NCI-H345 (cell line): ENCODE data around the gene PKN1.
"Not testable (repeated sequence)": the region's sequence is repeated elsewhere in the genome, so short reads cannot be mapped to it uniquely, and the experiment has no call there.

Experiments
- DNase-seq: peaks from one replicate; lab custom pipeline; 2025; lab: John Stamatoyannopoulos, UW

PKN1 gene

DNA sequence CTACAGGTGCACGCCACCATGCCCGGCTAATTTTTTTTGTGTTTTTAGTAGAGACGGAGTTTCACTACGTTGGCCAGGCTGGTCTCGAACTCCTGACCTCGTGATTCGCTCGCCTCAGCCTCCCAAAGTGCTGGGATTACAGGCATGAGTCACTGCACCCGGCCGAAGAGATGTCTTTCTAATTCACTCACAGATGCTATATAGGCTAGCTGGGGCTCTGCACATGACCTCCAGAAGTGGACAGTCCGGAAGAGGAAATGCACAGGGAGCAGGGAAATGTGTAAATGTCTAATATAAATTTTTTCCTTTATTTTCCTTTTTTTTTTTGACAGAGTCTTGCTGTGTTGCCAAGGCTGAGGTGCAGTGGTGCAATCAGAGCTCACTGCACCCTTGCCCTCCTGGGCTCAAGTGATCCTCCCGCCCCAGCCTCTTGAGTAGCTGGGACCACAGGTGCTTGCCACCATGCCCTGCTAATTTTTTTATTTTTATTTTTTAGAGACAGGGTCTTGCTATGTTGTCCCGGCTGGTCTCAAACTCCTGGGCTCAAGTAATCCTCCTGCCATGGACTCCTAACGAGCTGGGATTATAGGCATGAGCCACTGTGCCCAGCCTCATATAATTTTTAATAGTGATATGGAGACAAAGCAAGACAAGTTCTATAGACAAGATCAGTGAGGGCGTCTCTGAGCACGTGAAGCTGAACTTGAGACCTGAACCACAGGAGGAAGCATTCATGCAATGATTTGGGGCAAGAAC is 54.4 kb downstream of the PKN1 start:
- DNase-seq, result no peak

DNA sequence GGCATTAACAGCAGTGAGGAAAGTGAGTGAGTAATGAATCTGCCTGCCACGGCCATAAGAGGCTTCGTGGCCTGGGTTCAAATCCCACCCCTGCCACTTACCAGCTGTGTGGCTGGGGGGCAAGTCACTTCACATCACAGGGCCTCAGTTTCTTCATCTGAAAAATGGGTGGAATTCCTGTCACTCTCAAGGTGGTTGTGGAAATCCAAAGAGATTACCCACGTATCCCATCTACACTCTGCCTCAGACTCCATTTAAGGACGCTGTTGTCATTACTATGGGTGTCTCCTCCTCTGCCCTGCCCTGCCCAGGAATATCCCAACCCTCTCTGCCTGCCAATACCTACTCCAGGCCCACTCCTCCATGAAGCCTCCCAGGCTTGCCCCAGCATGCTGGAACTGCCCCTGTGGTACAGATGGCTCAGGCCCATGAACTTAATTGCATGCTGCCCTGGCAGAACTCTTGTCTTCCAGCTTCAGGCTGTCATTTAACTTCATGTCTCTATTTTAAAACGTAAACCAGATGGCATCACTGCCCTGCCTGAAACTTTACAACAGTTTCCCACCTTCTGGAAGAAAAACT is 59.7 kb downstream of the PKN1 start:
- no peak for DNase-seq

- DNase-seq, result no peak
Observed at GRCh38 chr19:14494411-14494810, 61.3 kb downstream of the PKN1 start.

DNA sequence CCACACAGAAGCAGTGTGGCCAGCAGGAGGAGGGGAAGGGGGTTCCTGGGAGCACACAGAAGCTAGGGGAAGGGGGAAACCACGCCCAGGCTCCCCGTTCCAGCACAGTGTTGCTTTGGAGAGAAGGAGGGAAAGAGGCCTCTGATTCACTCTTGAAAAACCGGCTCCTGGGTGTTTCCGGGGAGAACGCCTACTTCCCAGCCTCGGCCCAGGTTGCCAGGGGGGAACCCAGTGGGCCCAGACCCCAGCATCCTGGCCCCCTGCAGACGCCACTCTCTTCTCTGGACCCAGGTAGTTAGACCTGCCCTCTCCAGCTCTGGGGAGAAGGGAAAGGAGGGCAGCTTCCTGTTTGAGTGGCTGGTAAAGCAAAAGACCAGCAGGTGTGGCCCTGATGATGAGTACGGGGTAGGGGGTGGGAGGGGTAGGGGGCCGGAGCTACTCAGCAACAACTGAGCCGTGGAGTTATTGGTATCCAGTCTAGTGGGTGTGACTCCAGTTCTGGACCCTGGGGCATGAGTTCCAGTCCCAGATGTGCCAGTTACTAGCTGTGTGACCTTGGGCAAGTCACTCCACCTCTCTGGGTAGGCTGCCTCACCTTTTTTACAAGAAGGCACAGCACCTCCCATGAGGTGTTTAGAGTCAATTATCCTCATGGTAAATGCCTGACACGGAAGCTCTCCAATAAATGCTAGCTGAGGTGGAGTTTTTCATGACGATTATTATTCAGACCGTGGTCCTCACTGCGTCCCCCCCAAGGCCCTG is 62.0 kb downstream of the PKN1 start:
- no peak for DNase-seq

DNA sequence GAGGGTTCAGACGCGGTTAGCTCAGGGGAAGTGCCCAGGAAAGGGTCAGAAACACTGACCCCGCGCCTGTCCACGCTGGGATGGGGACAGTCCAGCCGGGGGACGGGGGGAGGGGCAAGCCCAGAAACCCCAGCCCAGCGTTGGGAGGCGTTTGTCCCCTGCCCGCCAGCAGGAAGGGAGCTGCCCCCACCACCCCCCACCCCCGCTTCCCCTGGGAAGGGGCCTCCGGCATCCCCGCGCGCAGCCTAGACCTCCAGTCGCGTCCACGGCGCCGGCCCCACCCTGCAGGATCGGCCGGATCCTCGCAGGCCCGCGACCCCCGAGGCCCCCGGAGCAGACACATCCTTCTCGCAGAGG is 62.5 kb downstream of the PKN1 start:
- no peak for DNase-seq

GRCh38 chr19:14496029-14496833 is 63.1 kb downstream of the PKN1 start, which contains the start of gene GIPC1:
TSS of gene GIPC1 (minus strand) at chr19:14496127. CDS start at chr19:14482976, 13,151 bp downstream.
- peak; percentile 93 for DNase-seq

- no peak for DNase-seq
Observed at GRCh38 chr19:14496834-14497227, 63.7 kb downstream of the PKN1 start.

DNA sequence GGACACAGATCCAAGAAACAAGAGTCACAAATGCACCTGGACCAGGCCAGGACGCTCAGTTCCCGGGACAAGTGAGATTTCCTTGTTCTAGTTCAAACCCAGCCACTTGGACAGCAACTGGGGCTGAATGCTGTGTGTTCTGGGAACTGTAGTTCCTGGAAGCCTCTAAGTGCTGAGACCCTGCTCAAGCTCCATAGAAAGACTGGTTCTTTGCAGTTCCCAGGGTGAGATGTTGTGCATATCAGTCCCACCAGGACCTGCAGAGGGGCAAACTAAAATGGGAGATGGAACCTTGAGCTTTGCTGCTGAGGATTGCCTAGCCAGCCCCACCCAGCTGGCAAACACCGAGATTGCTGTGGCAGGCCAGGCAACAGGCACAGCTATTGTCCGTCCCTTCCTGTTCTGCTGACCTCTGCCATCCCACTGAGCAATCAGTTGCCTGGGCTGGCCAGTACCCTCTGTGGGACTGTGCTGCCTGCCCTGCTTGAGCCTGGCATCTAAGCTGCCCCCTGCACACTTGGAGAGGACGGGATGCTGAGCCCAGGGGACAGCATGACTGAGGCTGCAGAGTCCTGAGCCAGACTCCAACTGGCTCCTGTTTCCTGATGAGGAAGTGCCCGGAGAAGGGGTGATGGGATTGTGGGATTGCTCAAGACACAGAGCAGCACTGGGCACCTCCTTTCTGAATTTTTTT is 64.3 kb downstream of the PKN1 start:
- DNase-seq, result no peak

DNA sequence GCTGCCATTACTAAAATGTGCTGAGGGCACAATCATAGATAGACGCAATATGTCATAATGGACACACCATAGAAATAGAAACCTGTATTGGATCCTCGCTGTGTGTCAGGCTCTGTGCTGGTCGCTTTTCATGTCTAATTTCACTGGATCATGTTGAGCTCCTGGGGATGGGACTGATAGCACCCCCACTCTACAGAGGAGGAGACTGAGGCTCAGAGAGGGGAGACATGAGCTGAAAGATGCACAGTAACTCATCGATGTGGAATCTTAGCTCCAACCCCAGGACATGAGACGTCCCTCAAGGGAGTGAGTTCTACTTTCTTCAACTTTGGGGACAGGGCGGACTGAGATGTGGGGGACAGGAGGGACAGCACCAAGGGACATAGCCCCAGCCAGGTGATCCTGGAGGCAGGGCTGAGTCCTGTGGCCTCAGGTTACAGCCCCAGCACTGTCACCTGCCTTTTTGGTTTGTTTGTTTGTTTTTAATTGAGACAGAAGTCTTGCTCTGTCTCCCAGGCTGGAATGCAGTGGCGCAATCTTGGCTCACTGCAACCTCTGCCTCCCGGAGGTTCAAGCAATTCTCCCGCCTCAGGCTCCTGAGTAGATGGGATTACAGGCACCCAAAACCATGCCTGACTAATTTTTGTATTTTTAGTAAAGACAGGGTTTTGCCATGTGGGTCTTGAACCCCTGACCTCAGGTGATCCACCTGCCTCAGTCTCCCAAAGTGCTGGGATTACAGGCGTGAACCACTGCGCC is 69.4 kb downstream of the PKN1 start:
- no peak for DNase-seq

DNA sequence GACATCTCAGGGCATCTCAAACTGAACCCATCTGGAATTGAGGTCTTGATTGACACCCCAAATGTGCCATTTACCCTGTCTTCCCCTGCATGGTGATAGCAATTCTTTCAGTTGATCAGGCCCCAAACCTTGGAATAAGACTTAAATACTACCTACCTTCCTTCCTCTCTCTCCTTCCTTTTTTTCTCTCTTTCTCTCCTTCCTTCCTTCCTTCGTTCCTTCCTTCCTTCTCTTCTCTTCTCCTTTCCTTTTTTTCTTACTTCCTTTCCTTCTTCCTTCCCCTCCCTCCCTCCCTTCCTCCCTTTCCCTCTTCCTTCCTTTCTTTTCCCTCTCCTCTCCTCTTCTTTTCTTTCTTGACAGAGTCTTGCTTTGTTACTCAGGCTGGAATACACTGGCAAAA is 70.2 kb downstream of the PKN1 start:
- DNase-seq, result no peak

DNA sequence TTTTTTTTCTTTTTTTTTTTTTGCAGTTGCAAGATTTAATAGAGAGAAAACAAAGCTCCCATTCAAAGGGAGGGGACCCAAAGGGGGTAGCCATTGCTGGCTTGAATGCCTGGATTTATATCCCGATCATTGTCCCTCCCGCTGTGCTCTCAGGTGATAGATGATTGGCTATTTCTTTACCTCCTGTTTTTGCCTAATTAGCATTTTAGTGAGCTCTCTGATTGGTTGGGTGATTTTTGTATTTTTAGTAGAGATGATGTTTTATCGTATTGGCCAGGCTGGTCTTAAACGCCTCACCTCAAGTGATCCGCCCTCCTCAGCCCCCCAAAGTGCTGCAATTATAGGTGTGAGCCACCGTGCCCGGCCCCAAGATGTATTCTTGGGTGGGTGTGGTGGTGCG is 71.5 kb downstream of the PKN1 start:
- DNase-seq, result not testable (repeated sequence)

DNA sequence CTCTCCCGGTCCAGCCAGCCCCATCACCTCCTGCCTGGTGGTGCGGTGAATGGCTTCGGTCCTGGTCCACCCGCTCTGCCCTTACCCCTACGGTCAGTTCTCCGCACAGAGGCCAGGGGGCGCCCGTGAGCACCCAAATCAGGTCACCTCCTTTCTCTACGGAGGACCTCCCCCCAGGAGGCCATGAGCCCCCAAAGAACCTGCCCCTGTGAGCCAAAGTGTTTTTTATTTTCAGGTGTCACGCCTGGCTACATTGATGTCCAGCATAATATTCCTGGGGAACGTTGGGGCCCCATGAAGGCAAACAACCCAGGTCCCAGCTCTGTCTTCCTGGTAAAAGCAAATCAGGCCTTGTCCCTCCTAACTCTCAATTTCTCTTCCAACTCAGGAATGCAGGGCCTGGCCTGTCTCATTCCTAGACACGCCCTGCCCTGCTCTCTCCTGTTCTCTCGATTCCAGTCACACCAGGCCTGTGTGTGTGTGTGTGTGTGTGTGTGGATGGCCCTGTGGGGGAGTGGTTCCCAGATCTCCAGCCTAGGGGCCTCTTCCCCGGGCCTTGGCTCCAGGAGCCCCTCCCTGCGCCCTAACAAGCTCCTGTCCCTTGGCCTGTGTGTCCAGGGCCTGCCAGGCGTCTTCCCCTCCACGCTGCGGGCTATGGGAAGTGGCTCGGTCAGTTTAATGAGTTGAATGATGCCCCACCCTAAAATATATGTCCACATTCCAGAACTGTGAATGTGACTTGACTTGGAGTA is 72.6 kb downstream of the PKN1 start:
- peak; percentile 26 for DNase-seq

DNA sequence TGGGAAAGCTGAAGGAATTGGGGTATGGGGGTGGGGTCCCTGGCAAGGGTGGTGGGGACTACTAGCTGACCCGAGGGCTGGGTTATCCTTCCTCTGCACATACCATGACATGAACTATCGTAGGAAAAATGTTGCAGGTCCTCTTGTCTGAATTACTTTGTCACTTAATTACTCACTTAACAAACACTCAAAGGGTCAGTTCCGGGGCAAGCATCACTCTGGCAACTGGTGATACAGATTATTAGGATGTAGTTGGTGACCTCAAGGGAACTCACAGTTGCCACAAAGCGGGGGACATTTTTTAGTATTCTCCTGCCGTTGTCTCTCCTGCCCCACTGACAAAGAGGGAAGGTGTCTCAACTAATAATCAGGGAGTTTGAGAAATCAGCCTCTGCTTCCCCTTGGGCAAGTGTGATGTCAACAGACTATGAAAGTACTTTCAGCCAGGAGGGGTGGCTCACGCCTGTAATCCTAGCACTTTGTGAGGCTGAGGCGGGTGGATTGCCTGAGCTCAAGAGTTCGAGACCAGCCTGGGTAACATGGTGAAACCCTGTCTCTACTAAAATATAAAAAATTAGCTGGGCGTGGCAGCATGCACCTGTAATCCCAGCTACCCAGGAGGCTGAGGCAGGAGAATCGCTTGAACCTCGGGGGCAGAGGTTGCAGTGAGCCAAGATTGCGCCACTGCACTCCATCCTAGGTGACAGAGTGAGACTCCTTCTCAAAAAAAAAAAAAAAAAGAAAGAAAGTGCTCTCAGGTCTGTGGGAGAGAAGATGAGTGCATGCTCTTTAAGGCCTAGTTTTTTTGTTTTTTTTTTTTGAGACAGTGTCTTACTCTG is 74.8 kb downstream of the PKN1 start:
- DNase-seq, result no peak

DNA sequence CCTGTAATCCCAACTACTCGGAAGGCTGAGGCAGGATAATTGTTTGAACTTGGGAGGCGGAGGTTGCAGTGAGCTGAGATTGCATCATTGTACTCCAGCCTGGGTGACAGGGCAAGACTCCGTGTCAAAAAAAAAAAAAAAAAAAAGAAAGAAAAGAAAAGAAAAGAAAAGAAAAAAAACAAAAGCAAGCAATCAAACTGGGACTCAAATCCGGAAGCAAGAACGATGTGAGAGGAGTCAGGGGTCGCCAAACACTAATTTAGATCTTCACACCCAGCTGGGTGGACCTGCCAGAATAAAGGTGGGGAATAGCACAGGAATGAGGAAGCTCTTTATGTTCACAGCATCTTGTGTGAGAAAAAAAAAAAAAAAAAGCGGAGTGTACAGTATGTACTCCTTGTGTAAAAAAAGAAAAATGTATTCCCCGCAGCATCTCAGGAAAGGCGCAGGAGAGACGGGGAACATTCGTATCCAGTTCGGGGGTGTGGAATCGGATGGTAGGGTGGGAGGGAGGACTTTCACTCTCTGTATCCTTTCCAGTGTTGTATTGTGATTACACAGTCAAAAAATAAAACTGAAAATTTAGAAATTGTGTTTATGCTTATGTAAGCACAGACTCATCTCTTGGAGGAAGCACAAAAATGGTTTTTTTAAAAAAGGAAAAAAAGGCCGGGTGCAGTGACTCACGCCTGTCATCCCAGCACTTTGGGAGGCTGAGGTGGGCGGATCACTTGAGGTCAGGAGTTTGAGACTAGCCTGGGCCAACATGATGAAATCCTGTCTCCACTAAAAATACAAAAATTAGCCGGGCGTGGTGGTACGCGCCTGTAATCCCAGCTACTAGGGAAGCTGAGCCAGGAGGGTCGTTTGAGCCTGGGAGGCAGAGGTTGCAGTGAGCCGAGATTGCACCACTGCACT is 77.5 kb downstream of the PKN1 start:
- DNase-seq, result no peak

- DNase-seq, result no peak
Observed at GRCh38 chr19:14511229-14511593, 78.1 kb downstream of the PKN1 start.

DNA sequence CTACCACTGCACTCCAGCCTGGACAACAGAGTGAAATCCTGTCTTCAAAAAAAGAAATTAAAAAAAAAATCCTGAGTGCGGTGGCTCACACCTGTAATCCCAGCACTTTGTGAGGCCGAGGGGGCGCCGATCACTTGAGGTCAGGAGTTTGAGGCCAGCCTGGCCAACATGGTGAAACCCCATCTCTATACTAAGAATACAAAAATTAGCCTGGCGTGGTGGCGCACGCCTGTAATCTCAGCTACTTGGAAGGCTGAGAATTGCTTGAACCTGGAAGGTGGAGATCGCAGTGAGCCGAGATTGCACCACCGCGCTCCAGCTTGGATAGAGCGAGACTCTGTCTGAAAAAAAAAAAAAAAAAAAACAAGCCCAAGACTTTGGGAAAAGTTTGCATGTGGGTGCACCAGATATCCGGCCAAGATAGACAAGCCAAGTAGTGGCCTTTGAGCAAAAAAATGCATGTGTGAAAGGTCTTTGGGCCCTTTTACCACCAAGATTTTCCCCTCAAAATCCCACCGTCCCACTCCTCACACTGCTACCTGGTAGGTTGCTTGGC is 79.4 kb downstream of the PKN1 start:
- DNase-seq, result no peak

GRCh38 chr19:14514215-14514863 is 81.2 kb downstream of the PKN1 start:
- DNase-seq, result peak; percentile 17
